Measurements from ENCODE around the gene ACAD8. TPM values are rescaled to one million over a fixed set of nuclear protein-coding genes. Genes with fewer than 3 reads are reported as not detected.

The ACAD8 gene
- total RNA-seq, 1 donor from 2014 or later: 13.9 TPM

DNA sequence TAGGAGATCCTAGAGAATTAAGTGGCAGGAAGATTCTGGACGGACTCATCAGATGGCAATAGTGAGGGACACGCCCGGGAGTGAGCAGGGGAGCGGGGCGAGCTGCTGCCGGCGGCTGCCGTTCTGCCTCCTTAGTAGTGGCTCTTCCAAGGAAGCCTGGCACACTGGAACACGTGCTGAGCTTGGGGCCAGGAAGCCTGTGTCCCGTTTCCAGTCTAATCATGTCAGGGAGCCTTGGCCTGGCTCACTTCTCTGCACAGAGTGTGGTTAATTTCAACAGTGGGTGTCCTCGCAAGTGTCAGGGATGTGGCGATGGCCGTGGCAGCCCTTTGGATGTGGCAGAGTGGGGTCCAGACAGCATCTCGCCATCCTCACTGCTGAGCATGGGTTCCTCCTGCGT, 39.3 kb downstream of the ACAD8 start:
- no peak for ATAC-seq

DNA sequence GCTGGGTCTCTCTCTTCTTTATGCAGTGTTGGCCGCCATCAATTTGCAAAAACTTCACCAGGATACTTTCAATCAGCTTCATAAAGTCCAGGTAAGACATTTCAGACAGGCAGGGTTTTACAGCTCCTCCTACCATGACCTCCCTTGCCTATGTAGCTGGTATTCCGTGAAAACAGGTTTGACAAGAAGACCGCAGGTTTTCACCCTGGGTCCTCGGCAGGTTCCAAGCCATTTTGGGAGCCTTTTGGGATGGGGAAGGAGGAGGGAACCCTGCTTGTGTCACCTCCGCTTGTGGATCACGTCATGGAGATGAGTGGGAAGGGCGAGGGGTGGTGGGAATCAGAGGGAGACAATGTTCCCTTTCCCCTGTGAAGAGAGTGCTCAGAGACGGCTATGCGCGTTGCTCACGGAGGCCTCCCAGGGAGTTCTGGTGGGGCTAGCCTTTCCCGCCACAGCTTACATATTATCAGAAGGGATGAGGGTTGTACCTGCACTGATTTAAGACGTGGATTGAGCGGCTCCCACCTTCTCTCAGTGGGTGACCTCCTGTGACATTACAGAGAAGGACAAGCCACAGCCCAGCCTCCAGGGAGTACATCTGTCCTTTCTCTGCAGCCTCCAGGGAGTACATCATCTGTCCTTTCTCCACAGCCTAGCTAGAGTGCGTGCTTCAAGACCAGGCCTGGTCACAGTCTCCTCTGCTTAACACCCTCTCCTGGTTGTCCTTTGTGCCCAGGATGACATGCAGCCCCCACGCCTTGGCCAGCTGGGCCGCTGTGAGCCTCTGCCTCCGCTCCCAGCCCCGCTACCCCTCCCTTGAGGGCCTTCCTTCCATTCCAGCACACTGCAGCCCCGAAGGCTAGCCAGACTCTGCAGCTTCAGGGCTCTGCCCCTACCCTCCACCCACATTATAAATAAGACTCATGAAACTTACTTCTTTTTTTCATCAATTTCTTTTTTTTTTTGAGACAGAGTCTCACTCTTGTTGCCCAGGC, 40.0 kb downstream of the ACAD8 start:
- no peak for ATAC-seq

DNA sequence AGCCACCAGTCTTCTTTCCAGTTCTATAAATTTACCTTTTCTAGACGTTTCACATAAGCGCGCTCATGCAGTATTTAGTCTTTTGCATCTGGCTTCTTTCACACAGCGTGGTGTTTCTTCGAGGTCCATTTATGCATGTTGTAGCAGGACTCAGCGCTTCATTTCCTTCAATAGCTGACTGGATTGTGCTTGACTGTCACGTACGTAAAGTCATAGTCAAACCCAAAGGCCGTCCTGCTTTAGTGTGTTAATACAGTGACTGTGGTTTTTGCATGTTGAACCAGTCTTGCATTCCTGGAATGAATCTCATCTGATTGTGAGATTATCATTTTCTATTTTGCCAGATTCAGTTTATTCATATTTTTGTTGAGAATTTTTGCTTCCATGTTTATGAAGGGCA, 41.3 kb downstream of the ACAD8 start:
- no peak for ATAC-seq

DNA sequence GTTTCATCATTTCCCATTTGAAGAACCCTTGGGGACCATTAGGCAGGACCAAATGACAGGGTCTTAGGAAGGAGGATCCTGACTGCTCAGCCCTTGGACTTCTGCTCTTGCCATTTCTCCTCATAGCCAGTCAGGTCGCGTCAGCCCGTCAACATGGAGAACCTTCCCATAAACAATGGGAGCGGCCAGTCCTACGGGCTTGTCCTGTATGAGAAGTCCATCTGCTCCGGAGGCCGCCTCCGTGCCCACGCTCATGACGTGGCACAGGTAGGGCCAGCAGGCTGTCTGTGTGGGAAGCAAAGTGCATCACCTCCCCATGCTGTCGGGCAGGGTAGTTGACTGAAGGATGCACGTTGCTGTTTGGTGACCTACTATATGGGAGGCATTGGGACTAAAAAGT, 58.9 kb downstream of the ACAD8 start:
- ATAC-seq: no peak

- ATAC-seq: no peak
These were observed 59.4 kb downstream of the ACAD8 start for GRCh38 chr11:134312807-134313206.

GRCh38 chr11:134313379-134313778, 60.0 kb downstream of the ACAD8 start:
- no peak for ATAC-seq

GRCh38 chr11:134313821-134314607, 60.6 kb downstream of the ACAD8 start:
- ATAC-seq: no peak

Other genes with a start within 250 kb of the ACAD8 start
- gene JAM3, start 184.5 kb upstream of the ACAD8 start, total RNA-seq: 1.7 TPM
- gene NCAPD3, start 29.6 kb upstream of the ACAD8 start, total RNA-seq: 13.1 TPM
- 24.1 TPM for gene VPS26B, start 28.9 kb upstream of the ACAD8 start, total RNA-seq
- 20.0 TPM for gene THYN1, start 216 bp upstream of the ACAD8 start, total RNA-seq
- gene GLB1L3, start 22.8 kb downstream of the ACAD8 start, total RNA-seq: not detected
- gene GLB1L2, start 78.4 kb downstream of the ACAD8 start, total RNA-seq: 2.2 TPM
- 0.08 TPM for gene B3GAT1, start 158.7 kb downstream of the ACAD8 start, total RNA-seq